ENCODE data around the gene SPATA31C1.
"Not testable (repeated sequence)": the region's sequence is repeated elsewhere in the genome, so short reads cannot be mapped to it uniquely, and the experiment has no call there.

Gene SPATA31C1

GRCh38 chr9:87886933-87887505 lies 30.7 kb upstream of the SPATA31C1 start:
- DNase-seq (ENCODE audit: low read depth in 2 of 2) = no peak

GRCh38 chr9:87887661-87888480 lies 29.9 kb upstream of the SPATA31C1 start:
- no peak for DNase-seq (ENCODE audit: low read depth in 2 of 2)

- DNase-seq (ENCODE audit: low read depth in 2 of 2) = no peak
Observed at GRCh38 chr9:87888501-87888900, 29.3 kb upstream of the SPATA31C1 start.

GRCh38 chr9:87889065-87889881 lies 28.5 kb upstream of the SPATA31C1 start:
- no peak for DNase-seq (ENCODE audit: low read depth in 2 of 2)

- no peak for DNase-seq (ENCODE audit: low read depth in 2 of 2)
Observed at GRCh38 chr9:87889882-87890252, 27.9 kb upstream of the SPATA31C1 start.

- no peak for DNase-seq (ENCODE audit: low read depth in 2 of 2)
Observed at GRCh38 chr9:87890837-87891236, 26.9 kb upstream of the SPATA31C1 start.

GRCh38 chr9:87891754-87892153 lies 26.0 kb upstream of the SPATA31C1 start:
- no peak for DNase-seq (ENCODE audit: low read depth in 2 of 2)

- DNase-seq (ENCODE audit: low read depth in 2 of 2) = no peak
Observed at GRCh38 chr9:87892956-87893355, 24.8 kb upstream of the SPATA31C1 start.

GRCh38 chr9:87894998-87895625 lies 22.6 kb upstream of the SPATA31C1 start:
- no peak for DNase-seq (ENCODE audit: low read depth in 2 of 2)

GRCh38 chr9:87896891-87897290 lies 20.9 kb upstream of the SPATA31C1 start:
- DNase-seq (ENCODE audit: low read depth in 2 of 2) = no peak

GRCh38 chr9:87898151-87898550 lies 19.6 kb upstream of the SPATA31C1 start:
- no peak for DNase-seq (ENCODE audit: low read depth in 2 of 2)

GRCh38 chr9:87902371-87902770 lies 15.4 kb upstream of the SPATA31C1 start:
- DNase-seq (ENCODE audit: low read depth in 2 of 2) = not testable (repeated sequence)

- no peak for DNase-seq (ENCODE audit: low read depth in 2 of 2)
Observed at GRCh38 chr9:87909310-87910041, 8.3 kb upstream of the SPATA31C1 start.

- DNase-seq (ENCODE audit: low read depth in 2 of 2) = no peak
Observed at GRCh38 chr9:87910821-87911220, 6.9 kb upstream of the SPATA31C1 start.

- not testable (repeated sequence) for DNase-seq (ENCODE audit: low read depth in 2 of 2)
Observed at GRCh38 chr9:87919013-87919412, 1.3 kb downstream of the SPATA31C1 start.

- DNase-seq (ENCODE audit: low read depth in 2 of 2) = not testable (repeated sequence)
Observed at GRCh38 chr9:87921561-87921960, 3.8 kb downstream of the SPATA31C1 start.

GRCh38 chr9:87923012-87923411 lies 5.2 kb downstream of the SPATA31C1 start:
- not testable (repeated sequence) for DNase-seq (ENCODE audit: low read depth in 2 of 2)

- not testable (repeated sequence) for DNase-seq (ENCODE audit: low read depth in 2 of 2)
Observed at GRCh38 chr9:87924851-87925250, 7.1 kb downstream of the SPATA31C1 start.

- DNase-seq (ENCODE audit: low read depth in 2 of 2) = not testable (repeated sequence)
Observed at GRCh38 chr9:87929152-87929551, 11.4 kb downstream of the SPATA31C1 start.

GRCh38 chr9:87934444-87934843 lies 16.7 kb downstream of the SPATA31C1 start:
- not testable (repeated sequence) for DNase-seq (ENCODE audit: low read depth in 2 of 2)

- DNase-seq (ENCODE audit: low read depth in 2 of 2) = not testable (repeated sequence)
Observed at GRCh38 chr9:87937352-87937751, 19.6 kb downstream of the SPATA31C1 start.

Measured in stimulated activated CD8-positive, alpha-beta memory T cell treated with anti-CD3 and anti-CD28 coated beads, Interleukin-15, amount 100 ng/mL, for 4 hours (primary cell).